ENCODE data around the gene ZNF423. TPM values are rescaled to one million over a fixed set of nuclear protein-coding genes. Genes with fewer than 3 reads are reported as not detected.

The ZNF423 gene
- total and polyA plus RNA-seq, 4 donors, result 1.1 to 14.8 (median 3.3) TPM

- Histone ChIP-seq H3K4me1 (ENCODE audit: control insufficient read depth in 5 of 5, insufficient read depth in 5 of 5, low read length in 5 of 5) (peaks cover 0 to 2% (median 2%) of the 10 kb centered on the region in 5 donors), H3K27me3 (ENCODE audit: control insufficient read depth in 3 of 3, insufficient read depth in 3 of 3, low read length in 2 of 3) (no peaks in the 10 kb centered on the region), H3K4me3 (no peak overlapping the region), H3K9me3 (ENCODE audit: control insufficient read depth in 4 of 4, insufficient read depth in 3 of 4, low read length in 3 of 4) (peaks cover 0 to 3% (median 0%) of the 10 kb centered on the region in 4 donors), H3K36me3 (ENCODE audit: control insufficient read depth in 4 of 4, insufficient read depth in 4 of 4, low read length in 4 of 4) (peaks cover 0 to 8% (median 2%) of the 10 kb centered on the region in 4 donors), H3K27ac (ENCODE audit: low read depth in 1 of 2, low read length in 1 of 2) (no peak overlapping the region), H3K9ac (ENCODE audit: insufficient read depth in 1 of 2, low read length in 2 of 2) (no peak overlapping the region)
- 54 to 62% methylated on average over 11 of the region's 11 CpGs for WGBS, 2 donors
- ATAC-seq (ENCODE audit: insufficient read depth, low FRiP score) (no peak), DNase-seq (no peak)
- TF ChIP-seq, protein P1, sequence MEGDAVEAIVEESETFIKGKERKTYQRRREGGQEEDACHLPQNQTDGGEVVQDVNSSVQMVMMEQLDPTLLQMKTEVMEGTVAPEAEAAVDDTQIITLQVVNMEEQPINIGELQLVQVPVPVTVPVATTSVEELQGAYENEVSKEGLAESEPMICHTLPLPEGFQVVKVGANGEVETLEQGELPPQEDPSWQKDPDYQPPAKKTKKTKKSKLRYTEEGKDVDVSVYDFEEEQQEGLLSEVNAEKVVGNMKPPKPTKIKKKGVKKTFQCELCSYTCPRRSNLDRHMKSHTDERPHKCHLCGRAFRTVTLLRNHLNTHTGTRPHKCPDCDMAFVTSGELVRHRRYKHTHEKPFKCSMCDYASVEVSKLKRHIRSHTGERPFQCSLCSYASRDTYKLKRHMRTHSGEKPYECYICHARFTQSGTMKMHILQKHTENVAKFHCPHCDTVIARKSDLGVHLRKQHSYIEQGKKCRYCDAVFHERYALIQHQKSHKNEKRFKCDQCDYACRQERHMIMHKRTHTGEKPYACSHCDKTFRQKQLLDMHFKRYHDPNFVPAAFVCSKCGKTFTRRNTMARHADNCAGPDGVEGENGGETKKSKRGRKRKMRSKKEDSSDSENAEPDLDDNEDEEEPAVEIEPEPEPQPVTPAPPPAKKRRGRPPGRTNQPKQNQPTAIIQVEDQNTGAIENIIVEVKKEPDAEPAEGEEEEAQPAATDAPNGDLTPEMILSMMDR (IDR thresholded peaks at IDR 0.05; ENCODE audit: control extremely low read depth, extremely low read depth), result no peak
Measured at GRCh38 chr16:49800876-49801275, 55.0 kb downstream of the ZNF423 start.

DNA sequence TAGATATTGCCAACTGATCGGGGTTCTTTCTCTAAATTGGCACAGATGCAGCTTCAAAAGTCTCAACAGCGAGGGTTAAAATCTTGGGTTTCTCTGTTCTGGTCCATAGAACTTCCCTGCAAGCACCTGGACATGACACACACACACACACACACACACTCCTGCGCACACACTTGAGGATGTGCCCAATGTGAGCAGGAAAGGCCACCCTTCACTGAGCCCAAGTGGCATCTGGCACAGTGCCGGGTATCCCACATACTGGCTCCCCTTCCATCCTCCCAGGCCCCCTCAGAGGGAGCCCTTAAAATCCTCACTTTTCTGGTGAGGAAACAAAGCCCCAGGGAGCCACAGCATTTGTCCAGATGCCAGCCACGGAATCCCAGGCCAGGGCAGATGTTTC, 55.5 kb downstream of the ZNF423 start:
- Histone ChIP-seq H3K27ac (ENCODE audit: low read depth in 1 of 2, low read length in 1 of 2) (no peak overlapping the region), H3K27me3 (ENCODE audit: control insufficient read depth in 3 of 3, insufficient read depth in 3 of 3, low read length in 2 of 3) (no peaks in the 10 kb centered on the region), H3K36me3 (ENCODE audit: control insufficient read depth in 4 of 4, insufficient read depth in 4 of 4, low read length in 4 of 4) (peaks cover 0 to 8% (median 2%) of the 10 kb centered on the region in 4 donors), H3K4me3 (no peak overlapping the region), H3K4me1 (ENCODE audit: control insufficient read depth in 5 of 5, insufficient read depth in 5 of 5, low read length in 5 of 5) (peaks cover 0 to 2% (median 0%) of the 10 kb centered on the region in 5 donors), H3K9ac (ENCODE audit: insufficient read depth in 1 of 2, low read length in 2 of 2) (no peak overlapping the region), H3K9me3 (ENCODE audit: control insufficient read depth in 4 of 4, insufficient read depth in 3 of 4, low read length in 3 of 4) (peaks cover 0 to 3% (median 0%) of the 10 kb centered on the region in 4 donors)
- no peak for ATAC-seq (ENCODE audit: insufficient read depth, low FRiP score)
- TF ChIP-seq, protein P1 (IDR thresholded peaks at IDR 0.05; ENCODE audit: control extremely low read depth, extremely low read depth), result no peak
- DNase-seq, result no peak
- 78 to 88% methylated on average over 5 of the region's 5 CpGs for WGBS, 2 donors

DNA sequence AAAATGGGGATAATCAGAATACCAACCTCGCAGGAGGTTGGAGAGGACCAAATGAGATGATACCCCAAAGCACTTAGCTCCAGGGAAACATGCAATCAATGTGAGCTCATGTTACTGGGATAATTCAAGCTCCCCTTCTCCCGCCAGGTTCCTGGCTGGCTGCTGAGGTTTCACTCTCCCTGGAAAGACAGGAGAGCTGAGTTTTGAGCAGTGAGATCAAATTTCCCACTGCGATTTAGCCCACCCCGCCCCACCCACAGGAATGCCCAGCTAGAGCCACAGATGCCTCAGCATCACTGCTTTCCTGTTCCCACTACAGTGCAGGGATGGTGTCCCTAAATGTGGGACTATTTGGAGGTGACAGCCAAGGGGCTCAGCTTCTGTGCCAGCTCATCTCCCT, 56.7 kb downstream of the ZNF423 start:
- WGBS, 2 donors, result 70 to 73% methylated on average over 4 of the region's 4 CpGs
- no peaks in the 10 kb centered on the region for H3K27me3 ChIP-seq (ENCODE audit: control insufficient read depth in 3 of 3, insufficient read depth in 3 of 3, low read length in 2 of 3)
- DNase-seq (no peak), ATAC-seq (ENCODE audit: insufficient read depth, low FRiP score) (no peak)
- TF ChIP-seq, protein P1 (IDR thresholded peaks at IDR 0.05; ENCODE audit: control extremely low read depth, extremely low read depth), result no peak
- H3K4me3 ChIP-seq, result no peak overlapping the region
- H3K4me1 ChIP-seq (ENCODE audit: control insufficient read depth in 5 of 5, insufficient read depth in 5 of 5, low read length in 5 of 5), result peaks cover 0 to 4% (median 0%) of the 10 kb centered on the region in 5 donors
- H3K9ac ChIP-seq (ENCODE audit: insufficient read depth in 1 of 2, low read length in 2 of 2), result no peak overlapping the region
- peaks cover 0 to 8% (median 2%) of the 10 kb centered on the region in 4 donors for H3K36me3 ChIP-seq (ENCODE audit: control insufficient read depth in 4 of 4, insufficient read depth in 4 of 4, low read length in 4 of 4)
- no peaks in the 10 kb centered on the region for H3K9me3 ChIP-seq (ENCODE audit: control insufficient read depth in 4 of 4, insufficient read depth in 3 of 4, low read length in 3 of 4)
- no peak overlapping the region for H3K27ac ChIP-seq (ENCODE audit: low read depth in 1 of 2, low read length in 1 of 2)

DNA sequence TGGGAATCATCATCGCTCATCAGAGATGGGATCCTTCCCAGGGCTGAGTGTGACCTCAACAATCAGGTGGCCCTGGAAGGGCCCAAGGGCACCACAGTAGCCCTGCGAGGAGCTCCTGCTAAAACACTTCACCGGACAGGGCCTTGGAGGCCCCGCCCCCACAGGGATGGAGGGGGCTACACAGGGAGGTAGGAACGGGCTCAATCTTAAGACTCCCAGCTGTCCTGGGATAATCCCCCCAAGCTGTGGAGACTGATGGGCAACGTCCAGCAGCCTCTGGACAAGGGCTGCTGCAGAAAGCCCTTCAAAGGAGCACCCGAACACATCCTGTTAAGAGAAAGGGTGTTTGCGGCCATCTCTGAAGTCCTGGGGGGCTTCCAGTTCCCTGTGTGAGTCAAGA, 60.4 kb downstream of the ZNF423 start:
- TF ChIP-seq, protein P1 (IDR thresholded peaks at IDR 0.05; ENCODE audit: control extremely low read depth, extremely low read depth), result no peak
- 92 to 97% methylated on average over 8 of the region's 8 CpGs for WGBS, 2 donors
- no peak for ATAC-seq (ENCODE audit: insufficient read depth, low FRiP score)
- Histone ChIP-seq H3K9me3 (ENCODE audit: control insufficient read depth in 4 of 4, insufficient read depth in 3 of 4, low read length in 3 of 4) (peaks cover 0 to 3% (median 0%) of the 10 kb centered on the region in 4 donors), H3K4me1 (ENCODE audit: control insufficient read depth in 5 of 5, insufficient read depth in 5 of 5, low read length in 5 of 5) (peaks cover 0 to 4% (median 0%) of the 10 kb centered on the region in 5 donors), H3K4me3 (no peak overlapping the region), H3K27me3 (ENCODE audit: control insufficient read depth in 3 of 3, insufficient read depth in 3 of 3, low read length in 2 of 3) (no peaks in the 10 kb centered on the region), H3K36me3 (ENCODE audit: control insufficient read depth in 4 of 4, insufficient read depth in 4 of 4, low read length in 4 of 4) (peaks cover 0 to 13% (median 0%) of the 10 kb centered on the region in 4 donors), H3K27ac (ENCODE audit: low read depth in 1 of 2, low read length in 1 of 2) (no peak overlapping the region), H3K9ac (ENCODE audit: insufficient read depth in 1 of 2, low read length in 2 of 2) (no peak overlapping the region)
- no peak for DNase-seq

All from lung (tissue), 12 donors.